HG03558 (cell line): ENCODE data around the gene CEP97.
"Not testable (repeated sequence)": the region's sequence is repeated elsewhere in the genome, so short reads cannot be mapped to it uniquely, and the experiment has no call there.

ENCODE experiments used
- ATAC-seq: cut with Tn5 transposase; IDR thresholded peaks from one replicate; pipeline ENCODE4 v1.9.1; 2021; ENCODE audit warnings: moderate number of reproducible peaks; ENCODE audit not compliant: unreplicated experiment; ENCODE audit errors: extremely low read depth

CEP97 gene

GRCh38 chr3:101701696-101702634 is 22.4 kb upstream of the CEP97 start:
- no peak for ATAC-seq

GRCh38 chr3:101702726-101703125 is 21.7 kb upstream of the CEP97 start:
- no peak for ATAC-seq

- no peak for ATAC-seq
Measured at GRCh38 chr3:101703169-101703568, 21.2 kb upstream of the CEP97 start.

GRCh38 chr3:101704639-101705038 is 19.8 kb upstream of the CEP97 start:
- not testable (repeated sequence) for ATAC-seq

GRCh38 chr3:101709126-101709525 is 15.3 kb upstream of the CEP97 start:
- no peak for ATAC-seq

GRCh38 chr3:101718455-101718854 is 6.0 kb upstream of the CEP97 start:
- ATAC-seq, result no peak

- no peak for ATAC-seq
Measured at GRCh38 chr3:101719604-101720185, 4.7 kb upstream of the CEP97 start.

GRCh38 chr3:101720851-101721840 is 3.3 kb upstream of the CEP97 start:
- ATAC-seq, result no peak

GRCh38 chr3:101722394-101723173 is 1.8 kb upstream of the CEP97 start:
- peak; percentile 47 for ATAC-seq

GRCh38 chr3:101725194-101725889 is 928 bp downstream of the CEP97 start:
- ATAC-seq, result no peak

GRCh38 chr3:101725890-101726275 is 1.5 kb downstream of the CEP97 start:
- no peak for ATAC-seq

- ATAC-seq, result no peak
Measured at GRCh38 chr3:101729586-101729985, 5.2 kb downstream of the CEP97 start.

- ATAC-seq, result no peak
Measured at GRCh38 chr3:101730839-101731238, 6.4 kb downstream of the CEP97 start.

- ATAC-seq, result no peak
Measured at GRCh38 chr3:101732240-101732641, 7.8 kb downstream of the CEP97 start.

GRCh38 chr3:101735833-101736232 is 11.4 kb downstream of the CEP97 start:
- ATAC-seq, result no peak

- not testable (repeated sequence) for ATAC-seq
Measured at GRCh38 chr3:101741914-101742313, 17.5 kb downstream of the CEP97 start.

GRCh38 chr3:101744811-101745210 is 20.4 kb downstream of the CEP97 start:
- no peak for ATAC-seq

GRCh38 chr3:101745934-101746333 is 21.5 kb downstream of the CEP97 start:
- ATAC-seq, result not testable (repeated sequence)
